Liver (tissue), 9 donors: ENCODE measurements around the gene TTC22. TPM values are rescaled to one million over a fixed set of nuclear protein-coding genes. Genes with fewer than 3 reads are reported as not detected.

ENCODE experiments used
- DNase-seq: peaks from one replicate; pipeline ENCODE4 v3.0.0-alpha.2; 2017; ENCODE audit warnings: low spot score
- H3K27ac ChIP-seq, 2 donors: one replicate each; pipeline ENCODE4 v1.7.0; 2013; ENCODE audit warnings: inconsistent platforms in 2 of 2, low read length in 2 of 2, control low read depth in 1 of 2, low read depth in 1 of 2, mild to moderate bottlenecking in 1 of 2
- H3K27me3 ChIP-seq, 4 donors: one replicate each; pipeline versions ENCODE4 v1.6.1 to v1.7.0; 2013; ENCODE audit warnings: low read length in 3 of 4, inconsistent platforms in 1 of 4, mild to moderate bottlenecking in 1 of 4, moderate library complexity in 1 of 4; ENCODE audit not compliant: control insufficient read depth in 4 of 4, insufficient read depth in 4 of 4
- H3K36me3 ChIP-seq, 4 donors: one replicate each; pipeline versions ENCODE4 v1.6.1 to v1.7.0; 2013; ENCODE audit warnings: low read length in 3 of 4, mild to moderate bottlenecking in 3 of 4, low read depth in 1 of 4, moderate library complexity in 1 of 4; ENCODE audit not compliant: control insufficient read depth in 4 of 4, insufficient read depth in 3 of 4
- H3K4me1 ChIP-seq, 4 donors: one replicate each; pipeline versions ENCODE4 v1.6.1 to v1.7.0; 2013; ENCODE audit warnings: low read length in 3 of 4, mild to moderate bottlenecking in 3 of 4, moderate library complexity in 1 of 4; ENCODE audit not compliant: control insufficient read depth in 4 of 4, insufficient read depth in 4 of 4
- H3K4me3 ChIP-seq, 3 donors: one replicate each; pipeline versions ENCODE4 v1.6.1 to v1.7.0; 2013; ENCODE audit warnings: low read length in 3 of 3, control low read depth in 1 of 3, low read depth in 1 of 3, mild to moderate bottlenecking in 1 of 3
- H3K9ac ChIP-seq, 2 donors: one replicate each; pipeline ENCODE4 v1.7.0; 2013; ENCODE audit warnings: low read length in 2 of 2, mild to moderate bottlenecking in 2 of 2, moderate library complexity in 2 of 2, control low read depth in 1 of 2, low read depth in 1 of 2
- H3K9me3 ChIP-seq, 4 donors: one replicate each; pipeline versions ENCODE4 v1.6.1 to v1.7.0; 2013; ENCODE audit warnings: low read length in 3 of 4; ENCODE audit not compliant: control insufficient read depth in 4 of 4
- EGR1 ChIP-seq, 2 donors: IDR thresholded peaks; 2 replicates each; pipeline ENCODE4 v1.6.1; 2016 to 2018; ENCODE audit warnings: antibody characterized with exemption in 2 of 2, low read depth in 2 of 2
- FOXA1 ChIP-seq: IDR thresholded peaks from 2 replicates; pipeline ENCODE4 v1.6.1; 2016; ENCODE audit warnings: antibody characterized with exemption
- FOXA2 ChIP-seq: IDR thresholded peaks from 2 replicates; pipeline ENCODE4 v1.6.1; 2016; ENCODE audit warnings: antibody characterized with exemption
- GABPA ChIP-seq, 2 donors: IDR thresholded peaks in 1 of 2; conservative IDR thresholded peaks in 1 of 2; 2 replicates each; pipeline ENCODE4 v1.6.1; 2016; ENCODE audit warnings: antibody characterized with exemption in 2 of 2, mild to moderate bottlenecking in 1 of 2, moderate library complexity in 1 of 2
- HNF4A ChIP-seq, 2 donors: conservative IDR thresholded peaks; 2 replicates each; pipeline ENCODE4 v1.6.1; 2016; ENCODE audit warnings: antibody characterized with exemption in 2 of 2, mild to moderate bottlenecking in 2 of 2
- JUND ChIP-seq, 2 donors: IDR thresholded peaks; 2 replicates each; pipeline ENCODE4 v1.6.1; 2016; ENCODE audit warnings: antibody characterized with exemption in 2 of 2
- NR2F2 ChIP-seq: IDR thresholded peaks from 2 replicates; pipeline ENCODE4 v1.6.1; 2016; ENCODE audit warnings: antibody characterized with exemption
- RAD21 ChIP-seq, 2 donors: IDR thresholded peaks; 2 replicates each; pipeline ENCODE4 v1.6.1; 2016; ENCODE audit warnings: antibody characterized with exemption in 2 of 2, mild to moderate bottlenecking in 2 of 2
- SP1 ChIP-seq: IDR thresholded peaks from 2 replicates; pipeline ENCODE4 v1.6.1; 2018; ENCODE audit warnings: antibody characterized with exemption, mild to moderate bottlenecking
- YY1 ChIP-seq: IDR thresholded peaks from 2 replicates; pipeline ENCODE4 v1.6.1; 2016; ENCODE audit warnings: antibody characterized with exemption, mild to moderate bottlenecking
- WGBS: extraction: QIAGEN DNeasy Blood & Tissue Kit; methylation state at CpG from one replicate; pipeline ENCODE4 v1.1.7; 2013; 5-methylcytosine and 5-hydroxymethylcytosine counted together
- polyA plus RNA-seq, 2 donors: library from polyadenylated mRNA; stranded (reverse) in 1 of 2; unstranded in 1 of 2; fragments of 200-250 nt in 1 of 2; fragments of >200 nt in 1 of 2; fragmentation: Nextera tagmentation in 1 of 2; extraction: Ambion mirVana in 1 of 2; gene quantifications; one replicate each; pipeline versions ENCODE4 v1.2.1 to v1.2.3, GENCODE V29; 2013 to 2015
- total RNA-seq, 2 donors: library from RNA; depleted of rRNA; stranded (reverse); fragments of >200 nt; gene quantifications; one replicate each; pipeline ENCODE4 v1.2.3, GENCODE V29; 2014
- TF ChIP-seq, protein P1 (sequence below): IDR thresholded peaks from 2 replicates; pipeline ENCODE4 v1.6.1; 2016; ENCODE audit warnings: antibody characterized with exemption
- TF ChIP-seq, protein P2 (sequence below): IDR thresholded peaks from 2 replicates; pipeline ENCODE4 v1.6.1; 2016; ENCODE audit warnings: antibody characterized with exemption
- TF ChIP-seq, protein P3 (sequence below): fragments of 150-350 bp; IDR thresholded peaks from 2 replicates; pipeline ENCODE4 v1.5.1; 2017; ENCODE audit warnings: improper control_type of control experiment, low read depth, low read length; ENCODE audit not compliant: missing input control
- TF ChIP-seq, protein P4 (sequence below): IDR thresholded peaks from 2 replicates; pipeline ENCODE4 v1.6.1; 2016; ENCODE audit warnings: antibody characterized with exemption
- TF ChIP-seq, protein P5 (sequence below): IDR thresholded peaks from 2 replicates; pipeline ENCODE4 v1.6.1; 2016; ENCODE audit warnings: antibody characterized with exemption, mild to moderate bottlenecking
- donor health status: healthy.
- donor health status: healthy.
- donor health status: healthy.
- donor health status: healthy.
- donor health status: healthy.

Gene TTC22
- total and polyA plus RNA-seq, 4 donors: 0.96 to 3.5 (median 2.3) TPM

DNA sequence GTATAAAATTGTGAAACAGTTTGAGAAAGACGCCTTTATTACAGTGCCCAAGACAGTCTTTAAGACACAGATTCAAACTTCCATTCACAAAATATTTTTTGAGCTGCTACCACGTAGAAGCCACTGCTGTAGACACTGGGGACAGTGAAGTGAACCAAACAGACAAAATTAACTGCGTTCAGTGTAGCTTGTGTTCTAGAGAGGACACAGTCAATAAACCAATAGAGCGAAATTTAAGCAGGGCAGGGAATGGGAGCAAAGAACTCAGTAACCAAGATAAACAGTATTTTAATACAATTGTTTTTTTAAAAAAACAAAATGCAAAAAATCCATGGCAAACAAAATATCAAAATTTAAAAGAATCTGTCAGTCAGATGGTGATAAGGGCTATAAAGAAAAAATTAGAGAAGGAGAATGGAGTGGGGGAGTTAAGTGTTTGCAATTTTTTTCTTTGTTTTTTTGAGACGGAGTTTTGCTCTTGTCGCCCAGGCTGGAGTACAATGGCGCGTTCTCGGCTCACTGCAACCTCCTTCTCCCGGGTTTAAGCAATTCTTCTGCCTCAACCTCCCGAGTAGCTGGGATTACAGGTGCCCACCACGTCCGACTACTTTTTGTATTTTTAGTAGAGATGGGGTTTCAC is 36.1 kb downstream of the TTC22 start:
- H3K9ac ChIP-seq: peak overlapping the region in 1 of 2 donors; percentile 50
- peak overlapping the region; percentile 49 to 52 for H3K27ac ChIP-seq

DNA sequence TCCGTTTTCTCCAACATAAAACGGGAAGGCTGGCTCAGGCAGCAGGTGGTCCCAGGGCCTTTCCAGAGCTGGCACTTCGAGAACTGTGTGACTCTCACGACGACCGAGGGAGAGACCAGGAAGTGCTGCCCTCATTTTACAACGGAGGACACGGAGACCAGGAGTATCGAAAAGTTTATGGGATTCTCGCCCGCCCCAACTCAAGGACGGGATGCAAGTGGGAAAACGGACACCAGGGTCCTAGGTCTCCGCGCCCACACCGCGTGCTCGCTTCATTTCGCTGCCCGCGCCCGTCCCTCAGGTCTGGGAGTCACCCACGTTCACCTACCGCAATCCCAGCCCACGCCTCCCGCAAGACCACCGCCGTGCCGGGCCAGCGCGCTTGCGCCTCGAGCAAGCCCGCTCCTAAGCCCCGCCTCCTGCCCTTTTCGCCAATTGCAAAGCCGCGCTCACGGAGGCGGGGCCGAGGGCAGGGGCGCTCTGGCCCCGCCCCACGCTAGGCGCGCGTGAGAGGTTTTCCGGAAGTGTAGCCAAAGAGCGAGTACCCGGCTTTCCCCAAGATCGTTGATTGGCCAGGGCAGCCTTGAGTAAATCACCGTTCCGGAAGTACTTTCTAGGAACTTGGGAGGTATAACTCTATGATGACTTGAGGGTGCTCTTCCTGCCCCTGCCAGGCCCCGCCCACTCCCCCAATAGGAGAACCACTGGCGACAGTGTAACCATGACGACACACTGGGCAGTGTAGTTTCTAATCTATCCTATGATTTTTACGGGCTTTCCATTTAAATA is 36.8 kb downstream of the TTC22 start, which contains the start of gene PARS2:
PARS2 (minus strand) TSS at position 391 of the 789 bp plus-strand sequence. CDS start 5,362 bp downstream, outside the sequence.
- Histone ChIP-seq H3K4me1 (peaks cover 0 to 15% (median 9%) of the 10 kb centered on the region in 4 donors), H3K4me3 (peak within 1 kb of the TSS; percentile 67 to 83 (median 75)), H3K9me3 (no peaks in the 10 kb centered on the region), H3K27me3 (no peaks in the 10 kb centered on the region), H3K36me3 (no peaks in the 10 kb centered on the region), H3K9ac (peak within 1 kb of the TSS; percentile 50 to 82), H3K27ac (peak within 1 kb of the TSS; percentile 49 to 52)
- under 1% methylated on average over 57 of the region's 57 CpGs for WGBS
- DNase-seq: peak; percentile 96
- TF ChIP-seq FOXA1 (peak; percentile 75), GABPA (IDR thresholded peaks at IDR 0.05 in 1 of 2, conservative IDR thresholded peaks at IDR 0.05 in 1 of 2) (peak; percentile 93 to 98), HNF4A (conservative IDR thresholded peaks at IDR 0.05) (no peak), YY1 (peak; percentile 39), NR2F2 (peak; percentile 15), SP1 (peak; percentile 95), RAD21 (IDR thresholded peaks at IDR 0.05) (peak in 1 of 2 donors; percentile 29), FOXA2 (peak; percentile 82)
- TF ChIP-seq, protein P1, sequence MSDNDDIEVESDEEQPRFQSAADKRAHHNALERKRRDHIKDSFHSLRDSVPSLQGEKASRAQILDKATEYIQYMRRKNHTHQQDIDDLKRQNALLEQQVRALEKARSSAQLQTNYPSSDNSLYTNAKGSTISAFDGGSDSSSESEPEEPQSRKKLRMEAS: peak; percentile 71
- TF ChIP-seq, protein P2, sequence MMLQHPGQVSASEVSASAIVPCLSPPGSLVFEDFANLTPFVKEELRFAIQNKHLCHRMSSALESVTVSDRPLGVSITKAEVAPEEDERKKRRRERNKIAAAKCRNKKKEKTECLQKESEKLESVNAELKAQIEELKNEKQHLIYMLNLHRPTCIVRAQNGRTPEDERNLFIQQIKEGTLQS: no peak
- TF ChIP-seq, protein P3, sequence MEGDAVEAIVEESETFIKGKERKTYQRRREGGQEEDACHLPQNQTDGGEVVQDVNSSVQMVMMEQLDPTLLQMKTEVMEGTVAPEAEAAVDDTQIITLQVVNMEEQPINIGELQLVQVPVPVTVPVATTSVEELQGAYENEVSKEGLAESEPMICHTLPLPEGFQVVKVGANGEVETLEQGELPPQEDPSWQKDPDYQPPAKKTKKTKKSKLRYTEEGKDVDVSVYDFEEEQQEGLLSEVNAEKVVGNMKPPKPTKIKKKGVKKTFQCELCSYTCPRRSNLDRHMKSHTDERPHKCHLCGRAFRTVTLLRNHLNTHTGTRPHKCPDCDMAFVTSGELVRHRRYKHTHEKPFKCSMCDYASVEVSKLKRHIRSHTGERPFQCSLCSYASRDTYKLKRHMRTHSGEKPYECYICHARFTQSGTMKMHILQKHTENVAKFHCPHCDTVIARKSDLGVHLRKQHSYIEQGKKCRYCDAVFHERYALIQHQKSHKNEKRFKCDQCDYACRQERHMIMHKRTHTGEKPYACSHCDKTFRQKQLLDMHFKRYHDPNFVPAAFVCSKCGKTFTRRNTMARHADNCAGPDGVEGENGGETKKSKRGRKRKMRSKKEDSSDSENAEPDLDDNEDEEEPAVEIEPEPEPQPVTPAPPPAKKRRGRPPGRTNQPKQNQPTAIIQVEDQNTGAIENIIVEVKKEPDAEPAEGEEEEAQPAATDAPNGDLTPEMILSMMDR: no peak
- TF ChIP-seq, protein P4, sequence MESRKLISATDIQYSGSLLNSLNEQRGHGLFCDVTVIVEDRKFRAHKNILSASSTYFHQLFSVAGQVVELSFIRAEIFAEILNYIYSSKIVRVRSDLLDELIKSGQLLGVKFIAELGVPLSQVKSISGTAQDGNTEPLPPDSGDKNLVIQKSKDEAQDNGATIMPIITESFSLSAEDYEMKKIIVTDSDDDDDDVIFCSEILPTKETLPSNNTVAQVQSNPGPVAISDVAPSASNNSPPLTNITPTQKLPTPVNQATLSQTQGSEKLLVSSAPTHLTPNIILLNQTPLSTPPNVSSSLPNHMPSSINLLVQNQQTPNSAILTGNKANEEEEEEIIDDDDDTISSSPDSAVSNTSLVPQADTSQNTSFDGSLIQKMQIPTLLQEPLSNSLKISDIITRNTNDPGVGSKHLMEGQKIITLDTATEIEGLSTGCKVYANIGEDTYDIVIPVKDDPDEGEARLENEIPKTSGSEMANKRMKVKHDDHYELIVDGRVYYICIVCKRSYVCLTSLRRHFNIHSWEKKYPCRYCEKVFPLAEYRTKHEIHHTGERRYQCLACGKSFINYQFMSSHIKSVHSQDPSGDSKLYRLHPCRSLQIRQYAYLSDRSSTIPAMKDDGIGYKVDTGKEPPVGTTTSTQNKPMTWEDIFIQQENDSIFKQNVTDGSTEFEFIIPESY: peak; percentile 58
- TF ChIP-seq, protein P5, sequence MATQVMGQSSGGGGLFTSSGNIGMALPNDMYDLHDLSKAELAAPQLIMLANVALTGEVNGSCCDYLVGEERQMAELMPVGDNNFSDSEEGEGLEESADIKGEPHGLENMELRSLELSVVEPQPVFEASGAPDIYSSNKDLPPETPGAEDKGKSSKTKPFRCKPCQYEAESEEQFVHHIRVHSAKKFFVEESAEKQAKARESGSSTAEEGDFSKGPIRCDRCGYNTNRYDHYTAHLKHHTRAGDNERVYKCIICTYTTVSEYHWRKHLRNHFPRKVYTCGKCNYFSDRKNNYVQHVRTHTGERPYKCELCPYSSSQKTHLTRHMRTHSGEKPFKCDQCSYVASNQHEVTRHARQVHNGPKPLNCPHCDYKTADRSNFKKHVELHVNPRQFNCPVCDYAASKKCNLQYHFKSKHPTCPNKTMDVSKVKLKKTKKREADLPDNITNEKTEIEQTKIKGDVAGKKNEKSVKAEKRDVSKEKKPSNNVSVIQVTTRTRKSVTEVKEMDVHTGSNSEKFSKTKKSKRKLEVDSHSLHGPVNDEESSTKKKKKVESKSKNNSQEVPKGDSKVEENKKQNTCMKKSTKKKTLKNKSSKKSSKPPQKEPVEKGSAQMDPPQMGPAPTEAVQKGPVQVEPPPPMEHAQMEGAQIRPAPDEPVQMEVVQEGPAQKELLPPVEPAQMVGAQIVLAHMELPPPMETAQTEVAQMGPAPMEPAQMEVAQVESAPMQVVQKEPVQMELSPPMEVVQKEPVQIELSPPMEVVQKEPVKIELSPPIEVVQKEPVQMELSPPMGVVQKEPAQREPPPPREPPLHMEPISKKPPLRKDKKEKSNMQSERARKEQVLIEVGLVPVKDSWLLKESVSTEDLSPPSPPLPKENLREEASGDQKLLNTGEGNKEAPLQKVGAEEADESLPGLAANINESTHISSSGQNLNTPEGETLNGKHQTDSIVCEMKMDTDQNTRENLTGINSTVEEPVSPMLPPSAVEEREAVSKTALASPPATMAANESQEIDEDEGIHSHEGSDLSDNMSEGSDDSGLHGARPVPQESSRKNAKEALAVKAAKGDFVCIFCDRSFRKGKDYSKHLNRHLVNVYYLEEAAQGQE: peak; percentile 39

More for the DNA sequence above, 36.1 kb downstream of the TTC22 start:
- WGBS: 61% methylated on average over 13 of the region's 13 CpGs
- DNase-seq: no peak
- Histone ChIP-seq H3K4me1 (peaks cover 0 to 15% (median 9%) of the 10 kb centered on the region in 4 donors), H3K9me3 (no peaks in the 10 kb centered on the region), H3K4me3 (peak overlapping the region in 2 of 3 donors; percentile 56 to 66), H3K27me3 (no peaks in the 10 kb centered on the region), H3K36me3 (no peaks in the 10 kb centered on the region)
- peak in 1 of 2 donors; percentile 12 for TF ChIP-seq EGR1 (IDR thresholded peaks at IDR 0.05; ENCODE audit: low read depth in 2 of 2)
- TF ChIP-seq JUND (IDR thresholded peaks at IDR 0.05): peak in 1 of 2 donors; percentile 0
- TF ChIP-seq, protein P1: no peak
- TF ChIP-seq, protein P5: no peak
- peak in 1 of 2 donors; percentile 2 for TF ChIP-seq GABPA (IDR thresholded peaks at IDR 0.05 in 1 of 2, conservative IDR thresholded peaks at IDR 0.05 in 1 of 2)
